WTC11 (cell line): ENCODE results near the gene EEFSEC. TPM values are rescaled to one million over a fixed set of nuclear protein-coding genes. Genes with fewer than 3 reads are reported as not detected.

Source experiments
- ATAC-seq: fragments of 200-7000 bp; cut with Tn5 transposase; 2 replicates; pipeline ENCODE4 v1.10.0; 2021; ENCODE audit warnings: mild to moderate bottlenecking, moderate library complexity
- CTCF ChIA-PET: fragments of 300-600 bp; sonication (Branson Sonifier 250); formaldehyde crosslinking; loops from one replicate; lab custom pipeline; 2021; ENCODE audit warnings: antibody characterized with exemption; lab: Charles Lee
- POLR2A ChIA-PET: fragments of 350-600 bp; sonication (Branson Sonifier 250); formaldehyde crosslinking; loops from one replicate; lab custom pipeline; 2021; ENCODE audit warnings: antibody characterized with exemption; lab: Charles Lee
- DNase-seq: peaks from one replicate; pipeline ENCODE4 v3.0.0; 2021; ENCODE audit warnings: low spot score
- H3K27ac Mint-ChIP-seq: 2 replicates; pipeline ENCODE4 v1.8.0; 2021; ENCODE audit warnings: mixed read lengths
- H3K27me3 Mint-ChIP-seq: 2 replicates; pipeline ENCODE4 v1.8.0; 2021; ENCODE audit warnings: low read depth, mild to moderate bottlenecking, moderate library complexity, mixed read lengths
- H3K36me3 Mint-ChIP-seq: 2 replicates; pipeline ENCODE4 v1.8.0; 2021; ENCODE audit warnings: mixed read lengths
- H3K4me1 Mint-ChIP-seq: 2 replicates; pipeline ENCODE4 v1.8.0; 2022; ENCODE audit warnings: mixed read lengths
- H3K4me3 Mint-ChIP-seq: 2 replicates; pipeline ENCODE4 v1.8.0; 2021; ENCODE audit warnings: mild to moderate bottlenecking, moderate library complexity, mixed read lengths
- H3K9me3 Mint-ChIP-seq: 2 replicates; pipeline ENCODE4 v1.8.0; 2021; ENCODE audit warnings: mixed read lengths
- CREB1 ChIP-seq: sonication (generic); formaldehyde crosslinking; IDR thresholded peaks from 2 replicates; pipeline ENCODE4 v1.8.0; 2023; ENCODE audit warnings: mild to moderate bottlenecking, missing genetic modification reagents
- EMX1 ChIP-seq: fragments of 250-450 bp; sonication (Bioruptor Pico); IDR thresholded peaks from 2 replicates; pipeline ENCODE4 v1.8.0; 2021; ENCODE audit warnings: mild to moderate bottlenecking
- HMGA2 ChIP-seq: fragments of 250-450 bp; sonication (Bioruptor Pico); IDR thresholded peaks from 2 replicates; pipeline ENCODE4 v1.4.0; 2021; ENCODE audit warnings: mild to moderate bottlenecking, moderate library complexity
- MYBL2 ChIP-seq: sonication (generic); formaldehyde crosslinking; IDR thresholded peaks from 2 replicates; pipeline ENCODE4 v1.8.1; 2023; ENCODE audit warnings: mild to moderate bottlenecking, moderate library complexity, missing genetic modification reagents
- NFATC4 ChIP-seq: fragments of 250-450 bp; sonication (Bioruptor Pico); IDR thresholded peaks from 2 replicates; pipeline ENCODE4 v1.9.0; 2021; ENCODE audit warnings: mild to moderate bottlenecking
- TEAD1 ChIP-seq: sonication (generic); formaldehyde crosslinking; IDR thresholded peaks from 2 replicates; pipeline ENCODE4 v1.8.0; 2022; ENCODE audit warnings: mild to moderate bottlenecking, missing genetic modification reagents
- TEAD4 ChIP-seq: sonication (generic); formaldehyde crosslinking; IDR thresholded peaks from 2 replicates; pipeline ENCODE4 v1.8.0; 2022; ENCODE audit warnings: mild to moderate bottlenecking, missing genetic modification reagents
- ZNF219 ChIP-seq: sonication (generic); formaldehyde crosslinking; IDR thresholded peaks from 2 replicates; pipeline ENCODE4 v1.8.0; 2023; ENCODE audit warnings: missing genetic modification reagents, mild to moderate bottlenecking, borderline replicate concordance
- total RNA-seq: library from RNA; stranded (reverse); gene quantifications from 3 replicates; pipeline ENCODE4 v1.2.3, GENCODE V29; 2021
- TF ChIP-seq, protein P1 (sequence below): fragments of 250-450 bp; sonication (Bioruptor Pico); IDR thresholded peaks from 2 replicates; pipeline ENCODE4 v1.9.0; 2021; ENCODE audit warnings: mild to moderate bottlenecking, borderline replicate concordance
- TF ChIP-seq, protein P2 (sequence below): sonication (generic); formaldehyde crosslinking; IDR thresholded peaks from 2 replicates; pipeline ENCODE4 v1.8.1; 2022; ENCODE audit warnings: mild to moderate bottlenecking, moderate library complexity, missing genetic modification reagents
- TF ChIP-seq, protein P3 (sequence below): sonication (generic); formaldehyde crosslinking; IDR thresholded peaks from 2 replicates; pipeline ENCODE4 v1.8.0; 2022; ENCODE audit warnings: mild to moderate bottlenecking, missing genetic modification reagents
- TF ChIP-seq, protein P4 (sequence below): fragments of 200-600 bp; IDR thresholded peaks from 2 replicates; pipeline ENCODE4 v1.8.0; 2022; ENCODE audit warnings: antibody characterized with exemption
- TF ChIP-seq, protein P5 (sequence below): fragments of 250-450 bp; sonication (Bioruptor Pico); conservative IDR thresholded peaks from 2 replicates; pipeline ENCODE4 v1.9.0; 2021; ENCODE audit warnings: mild to moderate bottlenecking
- TF ChIP-seq, protein P6 (sequence below): sonication (generic); formaldehyde crosslinking; IDR thresholded peaks from 2 replicates; pipeline ENCODE4 v1.8.0; 2023; ENCODE audit warnings: mild to moderate bottlenecking, missing genetic modification reagents
- TF ChIP-seq, protein P7 (sequence below): sonication (generic); formaldehyde crosslinking; IDR thresholded peaks from 2 replicates; pipeline ENCODE4 v1.8.1; 2022; ENCODE audit warnings: low read depth, mild to moderate bottlenecking, moderate library complexity, missing genetic modification reagents, borderline replicate concordance
- TF ChIP-seq, protein P8 (sequence below): sonication (generic); formaldehyde crosslinking; IDR thresholded peaks from 2 replicates; pipeline ENCODE4 v1.8.0; 2022; ENCODE audit warnings: missing genetic modification reagents

Gene EEFSEC
- total RNA-seq, 1 experiment from 2014 or later: 13.7 TPM

DNA sequence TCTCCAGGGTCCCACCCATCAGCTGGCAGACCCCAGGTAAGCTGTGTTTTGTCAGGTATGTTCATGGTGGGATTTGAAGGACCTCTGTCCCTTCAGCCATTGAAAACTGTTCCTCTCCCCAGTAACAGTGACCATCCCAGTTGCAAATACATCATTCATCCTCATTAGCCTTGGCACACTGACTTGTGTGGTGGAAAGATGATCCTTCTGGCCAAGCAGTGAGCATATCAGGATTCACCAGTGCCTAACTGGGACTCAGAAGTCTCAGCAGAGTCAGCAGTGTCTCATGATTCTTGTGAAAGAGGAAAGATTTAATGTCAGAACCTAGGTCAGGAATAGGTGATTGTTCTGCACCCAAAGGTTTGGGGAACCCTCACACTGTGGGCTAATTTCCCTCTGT is 223.2 kb downstream of the EEFSEC start (continued):
- TF ChIP-seq, protein P1, sequence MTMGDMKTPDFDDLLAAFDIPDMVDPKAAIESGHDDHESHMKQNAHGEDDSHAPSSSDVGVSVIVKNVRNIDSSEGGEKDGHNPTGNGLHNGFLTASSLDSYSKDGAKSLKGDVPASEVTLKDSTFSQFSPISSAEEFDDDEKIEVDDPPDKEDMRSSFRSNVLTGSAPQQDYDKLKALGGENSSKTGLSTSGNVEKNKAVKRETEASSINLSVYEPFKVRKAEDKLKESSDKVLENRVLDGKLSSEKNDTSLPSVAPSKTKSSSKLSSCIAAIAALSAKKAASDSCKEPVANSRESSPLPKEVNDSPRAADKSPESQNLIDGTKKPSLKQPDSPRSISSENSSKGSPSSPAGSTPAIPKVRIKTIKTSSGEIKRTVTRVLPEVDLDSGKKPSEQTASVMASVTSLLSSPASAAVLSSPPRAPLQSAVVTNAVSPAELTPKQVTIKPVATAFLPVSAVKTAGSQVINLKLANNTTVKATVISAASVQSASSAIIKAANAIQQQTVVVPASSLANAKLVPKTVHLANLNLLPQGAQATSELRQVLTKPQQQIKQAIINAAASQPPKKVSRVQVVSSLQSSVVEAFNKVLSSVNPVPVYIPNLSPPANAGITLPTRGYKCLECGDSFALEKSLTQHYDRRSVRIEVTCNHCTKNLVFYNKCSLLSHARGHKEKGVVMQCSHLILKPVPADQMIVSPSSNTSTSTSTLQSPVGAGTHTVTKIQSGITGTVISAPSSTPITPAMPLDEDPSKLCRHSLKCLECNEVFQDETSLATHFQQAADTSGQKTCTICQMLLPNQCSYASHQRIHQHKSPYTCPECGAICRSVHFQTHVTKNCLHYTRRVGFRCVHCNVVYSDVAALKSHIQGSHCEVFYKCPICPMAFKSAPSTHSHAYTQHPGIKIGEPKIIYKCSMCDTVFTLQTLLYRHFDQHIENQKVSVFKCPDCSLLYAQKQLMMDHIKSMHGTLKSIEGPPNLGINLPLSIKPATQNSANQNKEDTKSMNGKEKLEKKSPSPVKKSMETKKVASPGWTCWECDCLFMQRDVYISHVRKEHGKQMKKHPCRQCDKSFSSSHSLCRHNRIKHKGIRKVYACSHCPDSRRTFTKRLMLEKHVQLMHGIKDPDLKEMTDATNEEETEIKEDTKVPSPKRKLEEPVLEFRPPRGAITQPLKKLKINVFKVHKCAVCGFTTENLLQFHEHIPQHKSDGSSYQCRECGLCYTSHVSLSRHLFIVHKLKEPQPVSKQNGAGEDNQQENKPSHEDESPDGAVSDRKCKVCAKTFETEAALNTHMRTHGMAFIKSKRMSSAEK (CRISPR knock-in tag): no peak
- TF ChIP-seq, protein P2, sequence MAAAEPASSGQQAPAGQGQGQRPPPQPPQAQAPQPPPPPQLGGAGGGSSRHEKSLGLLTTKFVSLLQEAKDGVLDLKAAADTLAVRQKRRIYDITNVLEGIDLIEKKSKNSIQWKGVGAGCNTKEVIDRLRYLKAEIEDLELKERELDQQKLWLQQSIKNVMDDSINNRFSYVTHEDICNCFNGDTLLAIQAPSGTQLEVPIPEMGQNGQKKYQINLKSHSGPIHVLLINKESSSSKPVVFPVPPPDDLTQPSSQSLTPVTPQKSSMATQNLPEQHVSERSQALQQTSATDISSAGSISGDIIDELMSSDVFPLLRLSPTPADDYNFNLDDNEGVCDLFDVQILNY (CRISPR knock-in tag): no peak
- TF ChIP-seq HMGA2 (CRISPR knock-in tag) (no peak), EMX1 (CRISPR knock-in tag) (no peak), ZNF219 (CRISPR knock-in tag) (no peak), CREB1 (CRISPR knock-in tag) (no peak)
- TF ChIP-seq, protein P3, sequence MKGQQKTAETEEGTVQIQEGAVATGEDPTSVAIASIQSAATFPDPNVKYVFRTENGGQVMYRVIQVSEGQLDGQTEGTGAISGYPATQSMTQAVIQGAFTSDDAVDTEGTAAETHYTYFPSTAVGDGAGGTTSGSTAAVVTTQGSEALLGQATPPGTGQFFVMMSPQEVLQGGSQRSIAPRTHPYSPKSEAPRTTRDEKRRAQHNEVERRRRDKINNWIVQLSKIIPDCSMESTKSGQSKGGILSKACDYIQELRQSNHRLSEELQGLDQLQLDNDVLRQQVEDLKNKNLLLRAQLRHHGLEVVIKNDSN (CRISPR knock-in tag): no peak
- TF ChIP-seq, all 79 proteins: peak for 0

DNA sequence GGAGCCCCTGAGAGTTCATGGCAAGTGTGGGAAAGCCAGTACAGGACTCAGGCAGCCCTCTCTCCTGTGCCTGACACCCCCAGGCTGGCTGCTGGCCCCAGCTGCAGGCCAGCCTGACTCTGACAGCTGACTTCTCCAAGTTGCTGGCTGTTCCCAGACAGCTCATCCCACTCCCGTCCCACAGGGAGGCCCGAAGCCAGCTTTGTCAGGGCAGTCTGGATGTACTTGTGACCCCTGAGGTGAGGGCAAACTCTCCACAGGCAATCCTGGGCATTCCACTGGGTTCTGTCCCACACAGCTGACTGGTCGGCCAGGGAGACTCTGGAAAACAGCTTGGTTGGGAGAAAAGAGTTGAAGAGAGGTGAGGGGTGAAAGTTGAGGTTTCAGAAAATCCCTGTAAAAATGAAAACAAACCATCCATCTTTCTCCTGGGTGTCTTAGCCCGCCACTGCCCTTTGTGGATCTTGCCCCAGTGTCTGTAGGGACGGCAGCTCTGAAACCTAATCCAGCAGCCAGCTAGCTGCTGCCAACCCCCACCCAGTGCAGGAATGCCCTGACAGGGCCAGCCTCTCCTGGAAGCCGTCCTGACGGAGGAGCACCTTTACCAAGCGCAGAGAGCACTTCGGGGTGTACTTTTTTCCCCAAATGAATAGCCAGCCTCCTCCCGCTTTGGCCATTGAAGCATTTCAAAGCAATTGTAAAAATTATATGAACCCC is 225.5 kb downstream of the EEFSEC start:
- CTCF ChIA-PET: no interaction called here
- TF ChIP-seq, protein P3 (CRISPR knock-in tag): no peak
- TF ChIP-seq MYBL2 (CRISPR knock-in tag): no peak
- TF ChIP-seq TEAD1 (CRISPR knock-in tag): no peak
- TF ChIP-seq, protein P4, sequence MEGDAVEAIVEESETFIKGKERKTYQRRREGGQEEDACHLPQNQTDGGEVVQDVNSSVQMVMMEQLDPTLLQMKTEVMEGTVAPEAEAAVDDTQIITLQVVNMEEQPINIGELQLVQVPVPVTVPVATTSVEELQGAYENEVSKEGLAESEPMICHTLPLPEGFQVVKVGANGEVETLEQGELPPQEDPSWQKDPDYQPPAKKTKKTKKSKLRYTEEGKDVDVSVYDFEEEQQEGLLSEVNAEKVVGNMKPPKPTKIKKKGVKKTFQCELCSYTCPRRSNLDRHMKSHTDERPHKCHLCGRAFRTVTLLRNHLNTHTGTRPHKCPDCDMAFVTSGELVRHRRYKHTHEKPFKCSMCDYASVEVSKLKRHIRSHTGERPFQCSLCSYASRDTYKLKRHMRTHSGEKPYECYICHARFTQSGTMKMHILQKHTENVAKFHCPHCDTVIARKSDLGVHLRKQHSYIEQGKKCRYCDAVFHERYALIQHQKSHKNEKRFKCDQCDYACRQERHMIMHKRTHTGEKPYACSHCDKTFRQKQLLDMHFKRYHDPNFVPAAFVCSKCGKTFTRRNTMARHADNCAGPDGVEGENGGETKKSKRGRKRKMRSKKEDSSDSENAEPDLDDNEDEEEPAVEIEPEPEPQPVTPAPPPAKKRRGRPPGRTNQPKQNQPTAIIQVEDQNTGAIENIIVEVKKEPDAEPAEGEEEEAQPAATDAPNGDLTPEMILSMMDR: no peak
- TF ChIP-seq, protein P5, sequence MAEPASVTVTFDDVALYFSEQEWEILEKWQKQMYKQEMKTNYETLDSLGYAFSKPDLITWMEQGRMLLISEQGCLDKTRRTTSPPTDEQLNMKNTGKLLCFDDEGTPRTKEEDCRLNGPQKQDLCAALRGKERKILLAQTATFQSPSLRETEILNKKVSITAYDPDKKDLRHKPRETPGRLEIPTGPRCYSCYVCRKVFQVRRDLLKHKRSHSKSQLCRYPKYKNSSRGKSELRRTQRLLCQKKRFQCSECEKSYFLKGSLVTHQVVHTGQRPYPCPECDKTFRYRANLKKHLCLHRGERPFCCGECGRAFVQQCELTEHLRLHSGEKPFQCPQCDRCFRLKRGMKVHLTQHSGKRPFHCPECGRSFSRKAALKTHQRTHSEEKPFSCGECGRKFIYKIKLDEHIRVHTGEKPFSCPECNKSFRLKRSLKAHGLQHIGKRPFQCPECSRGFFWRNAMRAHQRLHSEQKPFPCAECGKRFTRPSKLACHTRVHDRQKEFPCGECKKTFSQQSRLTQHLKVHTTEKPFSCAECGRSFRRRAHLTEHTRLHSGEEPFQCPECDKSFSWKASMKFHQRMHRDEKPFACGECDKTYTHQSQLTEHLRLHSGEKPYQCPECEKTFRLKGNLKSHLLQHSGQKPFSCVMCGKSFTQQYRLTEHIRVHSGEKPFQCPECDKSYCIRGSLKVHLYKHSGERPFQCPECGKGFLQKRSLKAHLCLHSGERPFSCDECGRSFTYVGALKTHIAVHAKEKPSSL (CRISPR knock-in tag): no peak
- TF ChIP-seq, protein P6, sequence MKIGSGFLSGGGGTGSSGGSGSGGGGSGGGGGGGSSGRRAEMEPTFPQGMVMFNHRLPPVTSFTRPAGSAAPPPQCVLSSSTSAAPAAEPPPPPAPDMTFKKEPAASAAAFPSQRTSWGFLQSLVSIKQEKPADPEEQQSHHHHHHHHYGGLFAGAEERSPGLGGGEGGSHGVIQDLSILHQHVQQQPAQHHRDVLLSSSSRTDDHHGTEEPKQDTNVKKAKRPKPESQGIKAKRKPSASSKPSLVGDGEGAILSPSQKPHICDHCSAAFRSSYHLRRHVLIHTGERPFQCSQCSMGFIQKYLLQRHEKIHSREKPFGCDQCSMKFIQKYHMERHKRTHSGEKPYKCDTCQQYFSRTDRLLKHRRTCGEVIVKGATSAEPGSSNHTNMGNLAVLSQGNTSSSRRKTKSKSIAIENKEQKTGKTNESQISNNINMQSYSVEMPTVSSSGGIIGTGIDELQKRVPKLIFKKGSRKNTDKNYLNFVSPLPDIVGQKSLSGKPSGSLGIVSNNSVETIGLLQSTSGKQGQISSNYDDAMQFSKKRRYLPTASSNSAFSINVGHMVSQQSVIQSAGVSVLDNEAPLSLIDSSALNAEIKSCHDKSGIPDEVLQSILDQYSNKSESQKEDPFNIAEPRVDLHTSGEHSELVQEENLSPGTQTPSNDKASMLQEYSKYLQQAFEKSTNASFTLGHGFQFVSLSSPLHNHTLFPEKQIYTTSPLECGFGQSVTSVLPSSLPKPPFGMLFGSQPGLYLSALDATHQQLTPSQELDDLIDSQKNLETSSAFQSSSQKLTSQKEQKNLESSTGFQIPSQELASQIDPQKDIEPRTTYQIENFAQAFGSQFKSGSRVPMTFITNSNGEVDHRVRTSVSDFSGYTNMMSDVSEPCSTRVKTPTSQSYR (CRISPR knock-in tag): no peak
- TF ChIP-seq TEAD4 (CRISPR knock-in tag): no peak
- TF ChIP-seq, protein P7, sequence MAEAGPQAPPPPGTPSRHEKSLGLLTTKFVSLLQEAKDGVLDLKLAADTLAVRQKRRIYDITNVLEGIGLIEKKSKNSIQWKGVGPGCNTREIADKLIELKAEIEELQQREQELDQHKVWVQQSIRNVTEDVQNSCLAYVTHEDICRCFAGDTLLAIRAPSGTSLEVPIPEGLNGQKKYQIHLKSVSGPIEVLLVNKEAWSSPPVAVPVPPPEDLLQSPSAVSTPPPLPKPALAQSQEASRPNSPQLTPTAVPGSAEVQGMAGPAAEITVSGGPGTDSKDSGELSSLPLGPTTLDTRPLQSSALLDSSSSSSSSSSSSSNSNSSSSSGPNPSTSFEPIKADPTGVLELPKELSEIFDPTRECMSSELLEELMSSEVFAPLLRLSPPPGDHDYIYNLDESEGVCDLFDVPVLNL (CRISPR knock-in tag): no peak
- no peak for TF ChIP-seq NFATC4
- TF ChIP-seq, protein P8, sequence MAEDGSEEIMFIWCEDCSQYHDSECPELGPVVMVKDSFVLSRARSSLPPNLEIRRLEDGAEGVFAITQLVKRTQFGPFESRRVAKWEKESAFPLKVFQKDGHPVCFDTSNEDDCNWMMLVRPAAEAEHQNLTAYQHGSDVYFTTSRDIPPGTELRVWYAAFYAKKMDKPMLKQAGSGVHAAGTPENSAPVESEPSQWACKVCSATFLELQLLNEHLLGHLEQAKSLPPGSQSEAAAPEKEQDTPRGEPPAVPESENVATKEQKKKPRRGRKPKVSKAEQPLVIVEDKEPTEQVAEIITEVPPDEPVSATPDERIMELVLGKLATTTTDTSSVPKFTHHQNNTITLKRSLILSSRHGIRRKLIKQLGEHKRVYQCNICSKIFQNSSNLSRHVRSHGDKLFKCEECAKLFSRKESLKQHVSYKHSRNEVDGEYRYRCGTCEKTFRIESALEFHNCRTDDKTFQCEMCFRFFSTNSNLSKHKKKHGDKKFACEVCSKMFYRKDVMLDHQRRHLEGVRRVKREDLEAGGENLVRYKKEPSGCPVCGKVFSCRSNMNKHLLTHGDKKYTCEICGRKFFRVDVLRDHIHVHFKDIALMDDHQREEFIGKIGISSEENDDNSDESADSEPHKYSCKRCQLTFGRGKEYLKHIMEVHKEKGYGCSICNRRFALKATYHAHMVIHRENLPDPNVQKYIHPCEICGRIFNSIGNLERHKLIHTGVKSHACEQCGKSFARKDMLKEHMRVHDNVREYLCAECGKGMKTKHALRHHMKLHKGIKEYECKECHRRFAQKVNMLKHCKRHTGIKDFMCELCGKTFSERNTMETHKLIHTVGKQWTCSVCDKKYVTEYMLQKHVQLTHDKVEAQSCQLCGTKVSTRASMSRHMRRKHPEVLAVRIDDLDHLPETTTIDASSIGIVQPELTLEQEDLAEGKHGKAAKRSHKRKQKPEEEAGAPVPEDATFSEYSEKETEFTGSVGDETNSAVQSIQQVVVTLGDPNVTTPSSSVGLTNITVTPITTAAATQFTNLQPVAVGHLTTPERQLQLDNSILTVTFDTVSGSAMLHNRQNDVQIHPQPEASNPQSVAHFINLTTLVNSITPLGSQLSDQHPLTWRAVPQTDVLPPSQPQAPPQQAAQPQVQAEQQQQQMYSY (CRISPR knock-in tag): no peak
- no peak for TF ChIP-seq CREB1 (CRISPR knock-in tag)

More for the DNA sequence above, 225.5 kb downstream of the EEFSEC start:
- Mint-ChIP-seq H3K27ac (no peak overlapping the region), H3K36me3 (no peaks in the 10 kb centered on the region), H3K9me3 (no peaks in the 10 kb centered on the region), H3K4me1 (no peaks in the 10 kb centered on the region), H3K27me3 (no peaks in the 10 kb centered on the region), H3K4me3 (no peak overlapping the region)
- POLR2A ChIA-PET: no interaction called here
- no peak for ATAC-seq
- no peak for DNase-seq
